Endothelial cell of umbilical vein (primary cell): ENCODE data around the gene TSPAN9. TPM values are rescaled to one million over a fixed set of nuclear protein-coding genes. Genes with fewer than 3 reads are reported as not detected.

Experiments
- BruUV-seq: library from RNA; stranded (reverse); fragments of 400-500 nt; replicated peaks from 2 replicates; lab custom pipeline; 2021; lab: Mats Ljungman, UMichigan
- CTCF ChIA-PET: fragments of 300-600, 350-600 bp; sonication (Branson Sonifier 250); formaldehyde crosslinking; loops from one replicate; lab custom pipeline; 2021; ENCODE audit warnings: antibody characterized with exemption, inconsistent platforms; lab: Charles Lee
- POLR2A ChIA-PET: fragments of 300-600, 350-600 bp; sonication (Branson Sonifier 250); formaldehyde crosslinking; loops from one replicate; lab custom pipeline; 2021; ENCODE audit warnings: antibody characterized with exemption, inconsistent platforms; lab: Charles Lee
- DNase-seq: peaks from one replicate; pipeline ENCODE4 v3.0.0-alpha.2; 2011; ENCODE audit warnings: low read depth, low spot score
- FAIRE-seq: peaks from 2 replicates; lab custom pipeline; 2011; peaks lifted over from hg19 to GRCh38; lab: Jason Lieb, UNC
- H2AFZ ChIP-seq: 2 replicates; pipeline ENCODE4 v1.6.0; 2012; ENCODE audit warnings: low read depth, low read length, control low read depth, inconsistent platforms
- H3K27ac ChIP-seq: 2 replicates; pipeline ENCODE4 v1.5.1; 2011; ENCODE audit warnings: low read depth, mild to moderate bottlenecking, control low read depth, low read length, moderate library complexity; ENCODE audit not compliant: insufficient read depth
- H3K27me3 ChIP-seq, 2 experiments: 2 replicates each; pipeline versions ENCODE4 v1.6.0 to v1.6.1; 2011; ENCODE audit warnings: low read length in 2 of 2, mixed read lengths in 1 of 2; ENCODE audit not compliant: control insufficient read depth in 2 of 2, insufficient read depth in 2 of 2
- H3K36me3 ChIP-seq, 2 experiments: 2 replicates in 1 of 2; 3 replicates in 1 of 2; pipeline ENCODE4 v1.5.1; 2011; ENCODE audit warnings: low read length in 2 of 2, mild to moderate bottlenecking in 1 of 2, moderate library complexity in 1 of 2; ENCODE audit not compliant: control insufficient read depth in 2 of 2, insufficient read depth in 2 of 2; ENCODE audit errors: extremely low read depth in 1 of 2
- H3K4me1 ChIP-seq: 3 replicates; pipeline ENCODE4 v1.5.1; 2011; ENCODE audit warnings: mild to moderate bottlenecking, low read length; ENCODE audit not compliant: control insufficient read depth, insufficient read depth; ENCODE audit errors: extremely low read depth
- H3K4me2 ChIP-seq: 2 replicates; pipeline ENCODE4 v1.6.1; 2011; ENCODE audit warnings: low read length, control low read depth, mixed read lengths; ENCODE audit not compliant: insufficient read depth
- H3K4me3 ChIP-seq, 3 experiments: fragments of 200-600 bp in 1 of 3; sonication (generic), shearing (Covaris generic) in 1 of 3; replicated peaks in 1 of 3; 2 replicates each; pipeline ENCODE4 v1.5.1; 2011 to 2016; ENCODE audit warnings: control low read depth in 3 of 3, low read length in 3 of 3, mild to moderate bottlenecking in 2 of 3, inconsistent platforms in 1 of 3, low read depth in 1 of 3, moderate library complexity in 1 of 3; ENCODE audit not compliant: insufficient read depth in 1 of 3
- H3K79me2 ChIP-seq: 2 replicates; pipeline ENCODE4 v1.6.0; 2012; ENCODE audit warnings: low read length, inconsistent platforms; ENCODE audit not compliant: control insufficient read depth, insufficient read depth
- H3K9ac ChIP-seq: replicated peaks from 2 replicates; pipeline ENCODE3; 2011; ENCODE audit warnings: low read length, control low read depth; ENCODE audit not compliant: insufficient read depth; ENCODE audit errors: extremely low read depth
- H3K9me1 ChIP-seq: replicated peaks from 3 replicates; pipeline ENCODE4 v1.6.0; 2011; ENCODE audit warnings: mild to moderate bottlenecking, low read length; ENCODE audit not compliant: control insufficient read depth, insufficient read depth; ENCODE audit errors: extremely low read depth
- H3K9me3 ChIP-seq: replicated peaks from 2 replicates; pipeline ENCODE4 v1.5.1; 2012; ENCODE audit warnings: low read length, inconsistent platforms; ENCODE audit not compliant: control insufficient read depth, insufficient read depth
- H4K20me1 ChIP-seq: replicated peaks from 2 replicates; pipeline ENCODE3; 2011; ENCODE audit warnings: mild to moderate bottlenecking, low read length; ENCODE audit not compliant: control insufficient read depth, insufficient read depth; ENCODE audit errors: extremely low read depth
- EZH2 ChIP-seq: IDR thresholded peaks from 2 replicates; pipeline ENCODE4 v1.6.1; 2012; ENCODE audit warnings: borderline replicate concordance, low read depth, mild to moderate bottlenecking, moderate library complexity, low read length, inconsistent platforms; ENCODE audit not compliant: severe bottlenecking
- FOS ChIP-seq: IDR thresholded peaks from 2 replicates; pipeline ENCODE4 v1.6.1; 2011; ENCODE audit warnings: mild to moderate bottlenecking, low read length, moderate library complexity, borderline replicate concordance; ENCODE audit not compliant: insufficient read depth
- GATA2 ChIP-seq: IDR thresholded peaks from 2 replicates; pipeline ENCODE4 v1.7.0; 2011; ENCODE audit warnings: low read depth, mild to moderate bottlenecking, moderate library complexity, mixed read lengths, low read length; ENCODE audit not compliant: insufficient read length, insufficient read depth
- MAX ChIP-seq: IDR thresholded peaks from 2 replicates; pipeline ENCODE4 v1.6.1; 2011; ENCODE audit not compliant: insufficient read depth, insufficient read length
- MYC ChIP-seq: IDR thresholded peaks from one replicate; pipeline ENCODE4 v1.6.1; 2011; ENCODE audit warnings: mild to moderate bottlenecking, low read depth, low read length
- POLR2A ChIP-seq: IDR thresholded peaks from 2 replicates; pipeline ENCODE4 v1.6.1; 2012; ENCODE audit warnings: low read depth, mild to moderate bottlenecking, control low read depth, low read length
- POLR2AphosphoS5 ChIP-seq: IDR thresholded peaks from 2 replicates; pipeline ENCODE4 v1.6.1; 2012; ENCODE audit warnings: low read depth, mild to moderate bottlenecking, control low read depth, low read length, moderate library complexity; ENCODE audit not compliant: insufficient read depth
- dilution Hi-C: fragments of 300-500 bp; cut with MboI; formaldehyde crosslinking; loops from one replicate; pipeline ENCODE4 v1.15.0; 2019; ENCODE audit warnings: low sequenced_read_pairs; ENCODE audit not compliant: extremely low pct_ligation_motif_present
- intact Hi-C: fragments of 100-400 bp; cut with micrococcal nuclease; formaldehyde crosslinking; loops from one replicate; pipeline ENCODE4 v1.10.0; 2022
- polyA plus RNA-seq, 4 experiments: library from polyadenylated mRNA; depleted of rRNA in 3 of 4; stranded (reverse) in 3 of 4; unstranded in 1 of 4; fragments of >200 nt; gene quantifications; 2 replicates each; pipeline versions ENCODE4 v1.2.1 to v1.2.3, GENCODE V29; 2011 to 2012; ENCODE audit warnings: missing spikeins in 1 of 4
- total RNA-seq: library from RNA; stranded (reverse); gene quantifications from 2 replicates; pipeline ENCODE4 v1.2.3, GENCODE V29; 2021

Gene TSPAN9
- total and polyA plus RNA-seq, 2 donors (not counting 3 experiments of a cell fraction or from before 2014, with no cell fraction given): 43.3 to 66.8 TPM

- Histone ChIP-seq H3K4me1 (peaks cover 32% of the 10 kb centered on the region), H4K20me1 (peaks cover 2% of the 10 kb centered on the region), H3K79me2 (no peaks in the 10 kb centered on the region), H3K9ac (no peak overlapping the region), H3K9me3 (no peaks in the 10 kb centered on the region), H3K27ac (no peak overlapping the region), H3K4me3 (no peak overlapping the region), H3K27me3 (no peaks in the 10 kb centered on the region), H3K4me2 (no peak overlapping the region), H2AFZ (no peak overlapping the region), H3K36me3 (peaks cover 0 to 2% of the 10 kb centered on the region in 2 experiments), H3K9me1 (no peaks in the 10 kb centered on the region)
- BruUV-seq: no TSS peak
- no peak for FAIRE-seq
- CTCF ChIA-PET: interaction anchor here (1.6 to 2.7 kb wide), 3 partner anchors 9 to 127 kb away, joined by 5 to 12 read pairs (median 6); no protein-coding TSS in a partner anchor
- TF ChIP-seq GATA2: no peak
- TF ChIP-seq MYC: no peak
- TF ChIP-seq EZH2: no peak
- no peak for TF ChIP-seq POLR2AphosphoS5
- no peak for TF ChIP-seq FOS
- no peak for TF ChIP-seq POLR2A
- TF ChIP-seq MAX: no peak
- DNase-seq: no peak
- intact Hi-C loops (no loop called here), dilution Hi-C loops (no loop called here)
- POLR2A ChIA-PET: no interaction called here
Observed at GRCh38 chr12:3148366-3149000, 71.3 kb downstream of the TSPAN9 start.
